Tibial nerve (tissue), 3 donors: ENCODE data around the gene MRO.

Experiments
- CTCF ChIP-seq, 5 experiments: fragments of 200-600 bp in 3 of 5; fragments of 450-650 bp in 2 of 5; sonication (generic) in 3 of 5; IDR thresholded peaks; one replicate each; pipeline ENCODE4 v1.5.1; 2016 to 2019; ENCODE audit warnings: antibody characterized with exemption in 5 of 5, mild to moderate bottlenecking in 3 of 5, moderate library complexity in 2 of 5
- POLR2A ChIP-seq, 2 donors: fragments of 450-650 bp; IDR thresholded peaks; one replicate each; pipeline ENCODE4 v1.6.1; 2017; ENCODE audit warnings: antibody characterized with exemption in 2 of 2, mild to moderate bottlenecking in 2 of 2, moderate library complexity in 2 of 2

- TF ChIP-seq CTCF (IDR thresholded peaks at IDR 0.05) = no peak
- no peak for TF ChIP-seq POLR2A (IDR thresholded peaks at IDR 0.05)
Measured at GRCh38 chr18:50816419-50817166, 3.2 kb downstream of the MRO start.
